GM19397 (cell line): ENCODE measurements around the gene CEACAM21.

Experiments used
- ATAC-seq: cut with Tn5 transposase; IDR thresholded peaks from one replicate; pipeline ENCODE4 v1.9.1; 2021; ENCODE audit warnings: mild to moderate bottlenecking, moderate library complexity; ENCODE audit not compliant: unreplicated experiment

The CEACAM21 gene

GRCh38 chr19:41616792-41617621, 41.0 kb downstream of the CEACAM21 start:
- no peak for ATAC-seq

- no peak for ATAC-seq
Observed at GRCh38 chr19:41617941-41618730, 42.2 kb downstream of the CEACAM21 start.

GRCh38 chr19:41619018-41619556, 43.1 kb downstream of the CEACAM21 start:
- ATAC-seq, result no peak

GRCh38 chr19:41620171-41620570, 44.2 kb downstream of the CEACAM21 start:
- no peak for ATAC-seq

GRCh38 chr19:41621226-41621625, 45.3 kb downstream of the CEACAM21 start:
- ATAC-seq, result no peak

GRCh38 chr19:41621654-41622053, 45.7 kb downstream of the CEACAM21 start:
- no peak for ATAC-seq

GRCh38 chr19:41623360-41623759, 47.4 kb downstream of the CEACAM21 start:
- no peak for ATAC-seq

GRCh38 chr19:41624515-41624914, 48.5 kb downstream of the CEACAM21 start:
- no peak for ATAC-seq

- no peak for ATAC-seq
Observed at GRCh38 chr19:41624937-41625336, 49.0 kb downstream of the CEACAM21 start.

GRCh38 chr19:41626278-41626677, 50.3 kb downstream of the CEACAM21 start:
- ATAC-seq, result no peak

- no peak for ATAC-seq
Observed at GRCh38 chr19:41626877-41627276, 50.9 kb downstream of the CEACAM21 start, which contains the start of gene CEACAM4. Gene CEACAM4 (minus strand): TSS chr19:41627074. CDS start chr19:41626963, 111 bp downstream.

- ATAC-seq, result no peak
Observed at GRCh38 chr19:41627966-41628675, 52.2 kb downstream of the CEACAM21 start.
